HG02870 (cell line): ENCODE results near the gene FAM222B.
"Not testable (repeated sequence)": the region's sequence is repeated elsewhere in the genome, so short reads cannot be mapped to it uniquely, and the experiment has no call there.

Experiments used
- ATAC-seq: cut with Tn5 transposase; IDR thresholded peaks from one replicate; pipeline ENCODE4 v1.9.1; 2021; ENCODE audit warnings: mild to moderate bottlenecking, moderate library complexity; ENCODE audit not compliant: unreplicated experiment

The FAM222B gene, protein sequence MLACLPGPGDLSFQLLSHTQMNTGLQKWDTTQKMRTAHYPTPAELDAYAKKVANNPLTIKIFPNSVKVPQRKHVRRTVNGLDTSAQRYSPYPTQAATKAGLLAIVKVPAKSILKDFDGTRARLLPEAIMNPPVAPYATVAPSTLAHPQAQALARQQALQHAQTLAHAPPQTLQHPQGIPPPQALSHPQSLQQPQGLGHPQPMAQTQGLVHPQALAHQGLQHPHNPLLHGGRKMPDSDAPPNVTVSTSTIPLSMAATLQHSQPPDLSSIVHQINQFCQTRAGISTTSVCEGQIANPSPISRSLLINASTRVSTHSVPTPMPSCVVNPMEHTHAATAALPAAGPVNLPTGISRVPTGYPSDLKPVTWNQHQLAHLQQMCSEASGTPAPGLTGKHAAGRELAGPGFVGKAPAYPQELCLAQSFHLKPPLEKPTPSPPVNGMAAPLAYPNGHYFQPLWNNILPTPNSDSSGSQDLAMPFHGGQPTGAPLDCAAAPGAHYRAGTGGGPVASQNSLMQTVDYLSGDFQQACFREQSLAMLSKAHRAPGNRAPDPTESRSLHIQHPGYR

DNA sequence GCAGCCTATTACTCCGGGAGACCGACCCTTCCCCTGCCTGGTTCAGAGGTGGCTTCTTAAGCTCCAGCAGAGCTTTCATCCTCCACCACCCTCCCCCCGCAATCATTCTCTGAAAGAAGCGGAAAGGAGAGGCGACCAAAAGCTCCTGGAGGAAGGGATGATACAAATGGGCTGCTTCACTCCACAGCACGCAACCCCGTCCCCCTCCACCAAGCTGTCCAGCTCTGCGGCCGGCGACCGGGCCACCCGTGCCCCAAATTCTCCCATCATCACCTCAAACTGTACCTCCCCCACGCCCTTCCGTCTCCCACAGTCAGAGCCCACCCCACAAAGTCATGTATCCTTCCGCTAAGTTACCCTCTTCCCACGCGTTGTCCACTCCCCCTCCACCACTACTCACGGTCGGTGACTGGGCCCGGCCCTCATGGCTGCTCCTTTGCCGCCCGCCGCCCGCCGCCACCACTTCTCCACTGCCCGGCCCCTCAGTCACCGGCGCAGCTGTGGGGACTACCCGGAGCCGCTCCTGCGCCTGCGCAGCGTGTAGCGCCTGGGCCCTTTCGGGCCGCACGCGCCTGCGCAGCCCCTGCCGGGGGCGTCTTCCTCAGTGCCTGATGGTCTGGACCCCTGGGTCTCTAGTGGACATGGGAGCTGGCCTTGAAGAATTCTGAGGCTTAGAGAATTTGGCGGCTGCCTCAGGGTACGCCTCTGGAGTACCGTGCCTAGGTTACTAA is at the start of gene FAM222B:
TSS of gene FAM222B (minus strand) at position 509 of the 731 bp plus-strand sequence. CDS start 76,123 bp downstream, outside the sequence.
- peak; percentile 61 for ATAC-seq

DNA sequence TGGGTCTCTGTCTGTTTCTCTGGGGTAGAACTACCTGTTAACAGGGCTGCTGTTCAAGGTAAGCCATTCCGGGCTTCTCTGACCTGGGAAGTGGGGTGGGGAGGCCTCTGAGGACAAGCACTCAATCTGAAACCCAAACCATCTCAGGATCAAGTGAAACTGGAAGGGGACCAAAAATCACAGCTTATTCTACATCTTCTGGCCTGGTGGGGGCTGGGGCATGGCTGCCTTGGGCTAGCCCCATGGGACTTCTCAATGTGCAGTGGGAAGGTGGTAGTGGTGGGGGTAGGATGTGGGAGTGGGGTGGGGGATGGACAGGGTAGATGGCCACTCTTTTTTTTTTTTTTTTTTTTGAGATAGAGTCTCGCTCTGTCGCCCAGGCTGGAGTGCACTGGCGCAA is 49.4 kb upstream of the FAM222B start:
- no peak for ATAC-seq

DNA sequence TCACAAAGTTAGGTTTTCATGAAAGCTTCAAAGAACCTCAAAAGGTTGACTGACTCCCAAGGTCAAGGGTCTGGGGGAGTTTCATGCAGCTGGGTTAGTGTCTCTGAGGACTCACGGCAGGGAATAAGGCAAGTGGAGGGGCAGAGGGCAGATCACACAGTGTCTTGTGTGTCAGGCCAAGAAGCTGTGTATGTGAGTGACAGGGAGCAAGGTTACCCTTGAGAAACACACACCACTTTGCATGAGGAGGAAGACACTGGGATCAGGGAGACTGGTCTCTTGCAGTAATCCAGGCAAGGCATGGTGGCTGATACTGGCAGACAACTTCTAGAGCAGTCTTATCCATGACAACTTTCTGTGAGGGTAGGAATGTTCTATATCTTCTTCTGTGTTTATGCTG is 48.6 kb upstream of the FAM222B start:
- ATAC-seq = no peak

DNA sequence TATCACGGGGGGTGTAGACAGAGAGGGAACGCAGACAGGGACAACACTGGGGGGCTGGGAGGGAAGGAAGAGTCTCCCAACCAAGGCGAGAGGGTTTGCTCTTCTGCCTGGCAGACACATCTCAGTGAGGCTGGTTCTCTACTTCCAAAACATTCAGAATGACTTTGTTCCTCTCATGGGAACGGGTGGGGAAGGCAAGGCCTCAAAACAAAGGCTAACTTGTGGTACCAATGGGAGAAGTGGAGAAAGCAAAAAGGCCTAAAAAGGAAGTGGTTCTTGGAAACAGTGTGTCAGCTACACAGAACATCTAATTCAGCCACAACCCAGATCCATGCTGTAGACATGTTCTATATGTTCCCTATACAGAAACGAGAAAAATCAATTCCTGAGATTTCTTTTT is 47.4 kb upstream of the FAM222B start:
- no peak for ATAC-seq

DNA sequence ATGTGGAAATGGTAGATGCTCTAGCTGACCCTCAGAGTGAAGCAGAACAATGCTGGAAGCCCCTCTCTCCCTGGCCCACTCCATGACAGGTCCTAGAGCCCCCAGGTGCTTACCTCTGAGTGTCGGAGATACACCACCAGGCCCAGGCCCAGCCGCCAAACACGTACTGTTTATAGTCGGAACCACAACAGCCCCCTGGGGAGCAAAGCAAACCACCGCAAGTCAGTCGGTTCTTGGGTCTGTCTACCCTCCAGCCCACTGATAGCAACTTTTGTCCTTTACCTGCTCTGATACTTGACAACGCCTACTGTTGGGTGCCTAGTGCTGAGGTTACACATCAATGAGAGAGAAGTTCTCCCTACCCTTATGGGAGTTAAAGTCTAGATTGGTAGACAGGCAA is 46.2 kb upstream of the FAM222B start:
- no peak for ATAC-seq

DNA sequence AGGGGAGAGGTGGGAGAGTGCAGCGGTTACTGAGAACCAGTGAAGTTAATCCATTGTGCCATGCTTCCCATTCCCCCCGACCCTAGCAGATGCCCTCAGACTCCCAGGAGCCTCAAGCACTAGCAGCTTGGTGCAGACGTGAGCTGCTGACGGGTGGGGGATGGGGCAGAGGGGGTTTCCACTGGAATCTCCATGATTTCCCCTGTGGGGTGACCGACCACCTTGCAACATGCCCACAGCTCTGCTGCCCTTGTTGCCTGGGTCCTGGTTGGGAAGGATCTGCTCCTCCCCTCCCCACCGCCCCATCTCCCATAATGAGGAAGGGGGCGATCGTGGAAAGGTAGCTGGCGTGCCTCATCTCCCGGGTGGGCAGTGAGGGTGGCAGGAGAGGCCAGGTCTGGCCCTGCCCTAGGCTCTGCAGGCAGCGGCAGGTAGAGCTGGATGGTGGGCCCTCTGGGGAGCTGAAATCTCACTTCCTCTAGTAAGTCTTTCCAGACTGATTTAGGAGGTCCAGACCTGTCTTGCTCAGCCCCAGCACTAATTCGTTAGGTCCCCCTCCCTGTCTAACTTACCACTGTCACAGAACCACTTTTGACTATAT is 45.4 kb upstream of the FAM222B start:
- ATAC-seq = no peak

DNA sequence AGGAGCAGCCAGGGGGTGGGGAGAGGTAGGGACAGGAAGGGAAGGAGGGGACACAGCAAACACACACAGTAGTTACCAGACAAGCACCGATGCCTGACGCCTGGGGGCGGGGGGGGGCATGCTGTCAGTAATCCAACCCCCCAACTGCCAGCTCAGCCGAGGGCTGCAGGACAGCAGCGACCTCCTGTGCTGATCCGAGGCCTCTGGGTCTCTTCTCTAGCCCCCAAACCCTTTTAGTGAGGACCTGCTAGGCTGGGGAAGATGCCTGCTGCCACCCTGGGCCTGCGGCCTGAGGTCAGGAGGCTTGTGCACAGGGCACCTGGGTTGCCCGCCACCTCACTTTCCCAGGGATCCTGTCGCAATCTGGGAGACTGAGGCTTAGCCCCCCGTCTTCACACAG is 43.4 kb upstream of the FAM222B start:
- no peak for ATAC-seq

DNA sequence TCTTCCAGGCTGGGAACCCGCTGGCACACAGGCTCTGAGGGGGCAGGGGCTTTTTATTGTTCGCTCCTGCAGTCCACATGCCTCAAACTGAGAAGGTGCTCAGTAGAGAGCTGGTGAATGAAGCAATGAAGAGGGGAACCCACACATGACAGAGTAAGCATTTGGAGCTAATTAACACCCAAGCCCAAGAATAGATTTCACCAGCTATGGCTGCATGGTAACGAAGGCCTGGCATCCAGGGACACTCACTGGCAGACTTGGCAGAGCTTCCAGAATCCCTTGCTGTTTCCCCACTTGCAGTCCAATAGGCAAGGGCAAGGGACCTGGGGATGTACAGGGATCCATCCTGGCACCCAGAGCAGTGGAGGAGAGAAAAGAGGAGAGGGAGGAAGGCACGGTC is 42.8 kb upstream of the FAM222B start:
- ATAC-seq = no peak

DNA sequence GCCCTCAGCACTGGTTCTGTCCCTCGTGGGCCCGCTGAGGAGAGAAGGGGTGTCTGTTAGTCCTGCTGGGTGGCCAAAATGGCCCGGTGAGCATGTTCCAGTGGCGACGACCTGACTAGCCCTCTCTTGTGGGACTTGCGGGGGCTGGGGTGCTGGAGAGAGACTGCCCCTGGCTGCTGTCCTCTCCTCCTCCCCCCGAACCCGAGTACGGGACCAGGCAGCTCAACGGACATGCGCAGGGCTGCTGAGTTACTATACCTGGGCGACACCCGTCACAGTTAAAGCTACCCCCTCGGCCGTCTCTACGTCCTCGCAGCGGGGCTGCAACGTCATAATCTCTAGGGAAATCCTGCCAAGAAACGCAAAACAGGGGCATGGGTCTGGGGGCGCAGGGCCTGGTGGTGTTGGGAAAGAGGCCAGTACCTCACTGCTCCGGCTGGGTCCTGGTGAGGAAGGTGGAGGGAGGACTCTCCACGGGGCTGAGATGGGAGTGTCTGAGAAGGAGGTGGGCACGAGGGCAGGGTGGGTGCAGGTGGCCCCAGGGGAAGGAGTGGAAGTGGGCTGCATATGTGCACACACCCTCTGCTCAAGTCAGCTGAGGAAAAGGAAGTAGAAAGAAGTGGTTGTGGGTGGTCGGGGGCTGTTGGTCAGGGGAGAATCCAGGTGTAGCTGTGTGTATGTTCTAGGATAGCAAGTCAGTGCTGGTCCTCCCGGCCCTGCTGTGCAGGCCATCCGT is 41.5 kb upstream of the FAM222B start:
- no peak for ATAC-seq

DNA sequence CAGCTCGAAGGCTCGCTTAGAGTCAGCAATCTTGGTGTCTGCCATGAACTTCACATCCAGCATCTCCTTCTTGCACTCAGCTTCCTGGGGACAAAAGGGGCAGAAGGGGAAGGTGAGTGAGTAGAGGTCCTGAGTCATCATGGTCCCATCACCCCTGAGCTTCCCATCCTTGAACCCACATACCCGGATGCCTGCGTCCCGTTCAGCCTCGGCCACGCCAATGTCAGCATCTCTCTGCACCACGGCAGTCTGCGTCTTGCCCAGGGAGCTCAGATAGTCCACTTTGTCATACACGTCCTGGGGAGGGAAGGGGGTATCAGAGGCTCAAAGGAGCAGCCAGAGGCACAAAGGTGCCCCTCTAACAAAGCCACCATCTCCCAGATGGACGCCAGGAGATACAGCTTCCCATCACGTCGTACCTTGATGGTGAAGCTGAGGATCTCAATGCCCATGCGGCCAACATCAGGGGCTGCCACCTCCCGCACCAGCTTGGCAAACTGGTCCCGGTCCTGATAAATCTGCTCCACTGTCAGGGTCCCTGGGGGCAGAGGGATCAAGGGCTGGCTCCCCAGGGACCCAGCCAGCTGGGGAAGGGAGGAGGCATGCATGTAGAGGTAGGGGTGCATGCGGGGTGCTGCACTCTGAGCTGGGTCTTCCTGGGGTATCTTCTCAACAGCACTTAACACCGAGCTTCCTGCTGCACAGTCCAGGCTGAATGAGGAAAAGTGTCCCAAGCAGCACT is 39.7 kb upstream of the FAM222B start:
- no peak for ATAC-seq

DNA sequence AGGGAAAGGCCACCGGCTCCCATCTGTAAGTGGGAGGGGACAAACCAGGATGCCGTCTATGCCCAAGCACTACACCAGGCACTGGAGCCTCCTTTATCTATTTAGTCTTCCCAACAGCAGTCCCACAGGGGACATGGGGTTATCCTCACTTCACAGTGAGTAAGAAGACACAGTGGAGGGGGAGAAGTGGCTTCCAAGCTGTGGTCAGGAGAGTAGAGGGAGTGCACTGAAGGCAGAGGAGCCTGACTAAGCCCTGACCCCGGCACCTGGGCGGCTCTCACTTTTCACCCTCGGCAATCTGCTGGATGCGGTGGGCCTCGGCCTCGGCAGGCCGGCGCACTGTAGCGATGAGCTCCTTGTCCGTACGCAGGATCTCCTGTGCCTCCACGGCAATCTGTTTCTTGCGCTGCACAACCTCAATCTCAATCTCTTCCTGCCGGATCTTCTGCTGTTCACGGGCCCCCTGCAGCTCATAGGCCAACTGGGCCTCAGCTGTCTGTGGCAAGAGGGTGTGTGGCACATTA is 39.0 kb upstream of the FAM222B start:
- ATAC-seq = no peak

DNA sequence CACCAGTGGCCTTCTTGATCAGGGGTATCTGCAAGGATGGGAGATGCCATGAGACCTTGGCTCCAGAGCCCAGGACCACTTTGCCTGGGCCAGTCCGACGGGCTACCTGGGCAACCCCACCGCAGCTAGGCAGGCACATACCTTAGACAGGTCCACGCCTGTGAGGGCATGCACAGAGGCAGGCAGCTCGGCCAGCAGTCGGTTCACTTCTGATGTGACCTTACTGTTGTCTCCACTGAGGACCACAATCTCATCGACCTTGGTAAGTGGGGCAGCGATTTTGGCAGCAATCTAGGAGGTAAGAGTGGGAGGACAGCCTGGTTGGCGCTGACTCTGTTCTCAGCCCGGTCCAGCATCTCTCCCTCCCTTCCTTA is 38.0 kb upstream of the FAM222B start:
- no peak for ATAC-seq

DNA sequence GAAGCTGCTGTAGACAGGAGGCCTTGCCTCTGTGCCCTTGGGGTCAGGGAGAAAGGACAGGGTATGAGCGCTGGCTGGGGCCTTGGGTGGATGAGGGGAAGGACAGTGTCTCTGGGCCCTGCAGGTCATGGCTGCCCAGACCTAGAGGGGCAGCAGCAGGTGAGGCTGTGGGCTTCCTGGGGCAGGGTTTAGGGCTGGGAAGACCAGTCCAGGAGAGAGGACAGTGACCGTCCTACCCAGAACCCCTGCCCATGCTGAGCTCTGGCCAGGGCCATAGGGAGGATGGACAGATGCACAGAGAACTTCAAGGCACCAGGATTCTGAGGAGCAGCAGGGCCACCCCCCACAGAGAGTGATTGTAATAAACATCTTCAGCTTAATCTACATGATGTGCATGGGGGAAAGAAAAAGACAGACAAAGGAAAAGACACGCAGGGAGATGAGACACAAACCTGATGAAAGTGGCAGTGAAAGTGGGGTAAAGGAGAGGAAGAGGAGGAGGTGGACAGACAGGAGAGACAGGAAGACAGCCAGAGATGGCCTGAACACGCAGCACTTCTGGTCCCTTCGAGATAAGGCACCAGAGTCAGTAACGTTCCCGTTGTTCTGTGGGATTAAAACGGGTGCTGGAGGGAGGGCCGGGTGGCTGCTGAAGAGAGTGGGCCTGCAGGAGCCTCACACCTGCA is 37.4 kb upstream of the FAM222B start:
- no peak for ATAC-seq

DNA sequence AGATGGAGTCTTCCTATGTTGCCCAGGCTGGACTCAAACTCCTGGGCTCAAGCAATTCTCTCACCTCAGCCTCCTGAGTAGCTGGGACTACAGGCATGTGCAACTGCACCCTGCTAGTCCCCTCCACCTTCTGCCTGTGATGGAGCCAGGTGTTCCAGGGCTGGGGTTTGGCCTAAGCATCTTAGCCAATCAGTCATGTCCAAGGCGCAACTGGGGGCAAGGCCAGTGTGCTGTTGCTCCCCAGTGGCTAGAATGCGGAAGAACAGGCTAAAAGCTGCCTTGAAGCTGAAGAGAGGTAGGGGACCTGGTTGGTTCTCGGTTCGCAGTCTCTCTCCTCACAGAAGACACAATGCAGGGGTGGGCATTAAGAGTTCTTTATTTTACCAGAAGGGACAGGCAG is 36.4 kb upstream of the FAM222B start:
- no peak for ATAC-seq

DNA sequence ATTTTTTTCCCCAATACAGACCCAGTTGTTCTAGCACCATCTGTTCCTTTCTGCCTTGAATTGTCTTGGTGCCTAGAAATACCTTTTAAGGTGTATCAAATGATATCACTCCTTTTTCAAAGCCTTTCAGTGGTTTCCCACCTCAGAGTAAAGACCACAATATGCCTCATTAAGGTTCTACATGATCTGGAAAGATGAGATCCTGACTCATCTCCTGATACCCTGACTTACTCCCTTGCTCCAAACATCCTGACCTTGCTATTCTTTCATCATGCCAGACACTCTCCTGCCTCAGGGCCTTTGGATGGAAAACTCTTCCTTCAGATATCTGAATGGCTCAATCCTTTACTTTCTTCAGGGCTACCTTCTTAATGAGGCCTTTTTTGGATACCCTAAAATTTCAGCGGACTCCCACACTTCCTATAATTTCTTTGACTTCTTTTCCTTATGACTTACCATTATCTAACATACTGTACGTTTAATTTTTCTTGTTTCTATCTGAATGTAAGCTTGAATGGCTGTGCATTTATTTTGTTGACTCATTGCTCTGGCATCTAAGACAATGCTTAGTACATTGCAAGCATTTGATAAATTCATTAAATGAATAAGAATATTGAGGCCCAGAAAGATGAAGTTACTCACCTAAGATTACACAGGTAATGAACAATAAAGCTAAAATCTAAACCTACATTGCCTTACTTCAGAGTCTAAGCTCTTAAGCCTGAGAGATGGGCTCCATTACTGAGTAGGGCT is 35.7 kb upstream of the FAM222B start:
- ATAC-seq = no peak

DNA sequence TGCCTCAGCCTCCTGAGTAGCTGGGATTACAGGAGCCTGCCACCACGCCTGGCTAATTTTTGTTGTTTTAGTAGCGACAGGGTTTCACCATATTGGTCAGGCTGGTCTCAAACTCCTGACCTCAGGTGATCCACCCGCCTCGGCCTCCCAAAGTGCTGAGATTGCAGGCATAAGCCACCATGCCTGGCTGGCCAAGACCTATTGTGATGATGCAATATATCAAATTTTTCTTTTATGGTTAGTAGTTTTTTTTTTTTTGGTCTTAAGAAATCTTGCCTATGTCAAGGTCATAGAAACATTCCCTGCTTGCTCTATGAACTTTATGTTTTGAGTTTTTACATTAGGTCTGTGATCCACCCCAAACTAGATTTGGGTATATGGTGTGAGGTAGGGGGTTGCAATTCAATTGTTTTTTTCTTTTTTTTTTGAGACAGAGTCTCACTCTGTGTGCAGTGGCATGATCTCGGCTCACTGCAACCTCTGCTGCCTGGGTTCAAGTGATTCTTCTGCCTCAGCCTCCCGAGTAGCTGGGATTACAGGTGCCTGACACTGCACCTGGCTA is 34.6 kb upstream of the FAM222B start:
- not testable (repeated sequence) for ATAC-seq

DNA sequence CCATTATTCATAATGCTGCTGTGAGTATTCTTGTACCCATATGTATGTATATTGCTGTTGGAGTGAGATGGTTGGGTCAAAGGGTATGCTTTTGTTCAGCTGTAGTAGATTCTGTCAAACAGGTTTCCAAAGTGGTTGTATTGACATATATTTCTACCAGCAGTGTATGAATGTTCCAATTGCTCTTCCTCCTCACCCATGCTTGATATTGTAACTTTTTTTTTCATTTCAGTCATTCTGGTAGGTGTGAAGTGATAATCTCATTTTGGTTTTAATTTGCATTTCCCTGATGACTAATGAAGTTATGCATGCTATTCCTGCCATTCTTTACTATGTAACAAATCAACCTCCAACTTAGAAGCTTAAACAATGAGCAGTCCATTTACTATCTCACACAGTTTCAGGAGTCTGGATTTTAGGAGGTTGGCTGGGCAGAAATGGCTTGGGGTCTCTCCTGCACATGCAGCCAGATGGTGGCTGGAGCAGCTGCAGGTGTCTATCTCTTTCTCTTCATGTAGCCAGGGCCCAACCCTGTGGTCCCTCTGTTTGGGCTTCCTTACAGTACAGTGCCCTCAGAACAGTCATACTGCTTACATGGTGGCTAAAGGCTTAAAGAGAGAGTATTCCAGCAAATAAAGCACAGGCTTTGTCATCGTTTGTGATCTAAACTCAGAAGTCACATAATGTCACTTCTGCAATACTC is 33.4 kb upstream of the FAM222B start:
- no peak for ATAC-seq

DNA sequence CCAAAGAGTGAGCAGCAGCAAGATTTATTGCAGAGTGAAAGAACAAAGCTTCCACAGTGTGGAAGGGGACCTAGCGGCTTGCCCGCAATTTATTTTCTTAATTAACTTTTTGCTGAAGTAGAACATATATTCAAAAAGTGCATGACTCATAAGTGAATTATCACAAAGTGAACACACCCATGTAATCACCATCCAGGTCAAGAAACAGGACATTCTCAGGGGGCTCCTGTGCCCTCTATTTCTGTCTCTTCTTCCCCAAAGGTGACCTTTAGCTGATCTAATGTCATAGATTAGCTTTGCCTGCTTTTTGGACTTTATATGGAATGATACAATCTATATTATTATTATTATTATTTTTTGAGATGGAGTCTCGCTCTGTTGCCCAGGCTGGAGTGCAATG is 32.2 kb upstream of the FAM222B start:
- ATAC-seq = no peak
